Subcutaneous abdominal adipose tissue (tissue), 5 donors: Measurements from ENCODE around the gene GFPT1.

Source experiments
- H3K27ac ChIP-seq: one replicate; pipeline ENCODE4 v1.7.0; 2013; ENCODE audit warnings: low read depth, mild to moderate bottlenecking, inconsistent platforms, low read length, moderate library complexity
- H3K27me3 ChIP-seq, 5 donors: one replicate each; pipeline ENCODE4 v1.7.0; 2013; ENCODE audit warnings: low read length in 5 of 5, inconsistent platforms in 1 of 5; ENCODE audit not compliant: control insufficient read depth in 5 of 5, insufficient read depth in 4 of 5
- H3K36me3 ChIP-seq, 5 donors: one replicate each; pipeline ENCODE4 v1.7.0; 2013; ENCODE audit warnings: low read length in 5 of 5; ENCODE audit not compliant: control insufficient read depth in 5 of 5, insufficient read depth in 5 of 5
- H3K4me1 ChIP-seq, 5 donors: one replicate each; pipeline ENCODE4 v1.7.0; 2013; ENCODE audit warnings: low read length in 5 of 5, mild to moderate bottlenecking in 3 of 5, moderate library complexity in 1 of 5; ENCODE audit not compliant: control insufficient read depth in 5 of 5, insufficient read depth in 5 of 5
- H3K4me3 ChIP-seq, 5 donors: one replicate each; pipeline ENCODE4 v1.7.0; 2013; ENCODE audit warnings: low read length in 5 of 5, low read depth in 1 of 5
- H3K9ac ChIP-seq, 5 donors: one replicate each; pipeline ENCODE4 v1.7.0; 2013; ENCODE audit warnings: low read length in 5 of 5, mild to moderate bottlenecking in 4 of 5, moderate library complexity in 3 of 5
- H3K9me3 ChIP-seq, 5 donors: one replicate each; pipeline ENCODE4 v1.7.0; 2013; ENCODE audit warnings: low read length in 5 of 5; ENCODE audit not compliant: control insufficient read depth in 5 of 5
- donor health status: healthy.
- donor health status: healthy.
- donor health status: healthy.
- donor health status: healthy.
- donor health status: healthy.

The GFPT1 gene

GRCh38 chr2:69299772-69300516 is 87.1 kb downstream of the GFPT1 start:
- peaks cover 0 to 5% (median 0%) of the 10 kb centered on the region in 5 donors for H3K4me1 ChIP-seq
- H3K4me3 ChIP-seq = no peak overlapping the region
- no peak overlapping the region for H3K9ac ChIP-seq
- H3K9me3 ChIP-seq = peaks cover 0 to 5% (median 5%) of the 10 kb centered on the region in 5 donors
- no peaks in the 10 kb centered on the region for H3K27me3 ChIP-seq
- no peaks in the 10 kb centered on the region for H3K36me3 ChIP-seq
- H3K27ac ChIP-seq = no peak overlapping the region

- H3K27ac ChIP-seq = no peak overlapping the region
Measured at GRCh38 chr2:69298862-69299261, 88.2 kb downstream of the GFPT1 start.

GRCh38 chr2:69298261-69298660 is 88.8 kb downstream of the GFPT1 start:
- Histone ChIP-seq H3K9me3 (no peaks in the 10 kb centered on the region), H3K27ac (no peak overlapping the region), H3K36me3 (no peaks in the 10 kb centered on the region), H3K27me3 (no peaks in the 10 kb centered on the region), H3K9ac (no peak overlapping the region), H3K4me1 (peaks cover 0 to 9% (median 0%) of the 10 kb centered on the region in 5 donors), H3K4me3 (no peak overlapping the region)

More at GRCh38 chr2:69298862-69299261, 88.2 kb downstream of the GFPT1 start:
- no peak overlapping the region for H3K9ac ChIP-seq
- H3K36me3 ChIP-seq = no peaks in the 10 kb centered on the region
- peaks cover 0 to 9% (median 0%) of the 10 kb centered on the region in 5 donors for H3K4me1 ChIP-seq
- H3K4me3 ChIP-seq = no peak overlapping the region
- peaks cover 0 to 2% (median 0%) of the 10 kb centered on the region in 5 donors for H3K9me3 ChIP-seq
- H3K27me3 ChIP-seq = no peaks in the 10 kb centered on the region

GRCh38 chr2:69297216-69297615 is 89.8 kb downstream of the GFPT1 start:
- Histone ChIP-seq H3K27me3 (no peaks in the 10 kb centered on the region), H3K27ac (no peak overlapping the region), H3K4me3 (no peak overlapping the region), H3K9me3 (no peaks in the 10 kb centered on the region), H3K9ac (no peak overlapping the region), H3K36me3 (no peaks in the 10 kb centered on the region), H3K4me1 (peaks cover 0 to 9% (median under 1%) of the 10 kb centered on the region in 5 donors)

- no peak overlapping the region for H3K4me3 ChIP-seq
- H3K9me3 ChIP-seq = no peaks in the 10 kb centered on the region
- H3K27ac ChIP-seq = no peak overlapping the region
- no peak overlapping the region for H3K9ac ChIP-seq
- H3K4me1 ChIP-seq = peaks cover 3 to 17% (median 9%) of the 10 kb centered on the region in 5 donors
- H3K36me3 ChIP-seq = no peaks in the 10 kb centered on the region
- H3K27me3 ChIP-seq = no peaks in the 10 kb centered on the region
Measured at GRCh38 chr2:69296421-69296820, 90.6 kb downstream of the GFPT1 start.

- no peak overlapping the region for H3K4me3 ChIP-seq
- H3K4me1 ChIP-seq = peaks cover 5 to 17% (median 14%) of the 10 kb centered on the region in 5 donors
- H3K9me3 ChIP-seq = no peaks in the 10 kb centered on the region
- H3K27ac ChIP-seq = no peak overlapping the region
- H3K36me3 ChIP-seq = no peaks in the 10 kb centered on the region
- H3K9ac ChIP-seq = no peak overlapping the region
- H3K27me3 ChIP-seq = no peaks in the 10 kb centered on the region
Measured at GRCh38 chr2:69292256-69292655, 94.8 kb downstream of the GFPT1 start.

- H3K4me1 ChIP-seq = peaks cover 5 to 17% (median 14%) of the 10 kb centered on the region in 5 donors
- H3K27me3 ChIP-seq = no peaks in the 10 kb centered on the region
- H3K9me3 ChIP-seq = no peaks in the 10 kb centered on the region
- H3K27ac ChIP-seq = no peak overlapping the region
- no peak overlapping the region for H3K9ac ChIP-seq
- H3K36me3 ChIP-seq = no peaks in the 10 kb centered on the region
- H3K4me3 ChIP-seq = no peak overlapping the region
Measured at GRCh38 chr2:69291721-69292120, 95.3 kb downstream of the GFPT1 start.

GRCh38 chr2:69291004-69291650 is 95.9 kb downstream of the GFPT1 start:
- no peak overlapping the region for H3K4me3 ChIP-seq
- H3K9ac ChIP-seq = no peak overlapping the region
- peaks cover 5 to 17% (median 14%) of the 10 kb centered on the region in 5 donors for H3K4me1 ChIP-seq
- no peaks in the 10 kb centered on the region for H3K9me3 ChIP-seq
- H3K27ac ChIP-seq = no peak overlapping the region
- H3K27me3 ChIP-seq = no peaks in the 10 kb centered on the region
- no peaks in the 10 kb centered on the region for H3K36me3 ChIP-seq

GRCh38 chr2:69288429-69288828 is 98.6 kb downstream of the GFPT1 start:
- peaks cover 5 to 17% (median 12%) of the 10 kb centered on the region in 5 donors for H3K4me1 ChIP-seq
- H3K9ac ChIP-seq = no peak overlapping the region
- no peak overlapping the region for H3K4me3 ChIP-seq
- H3K9me3 ChIP-seq = no peaks in the 10 kb centered on the region
- no peaks in the 10 kb centered on the region for H3K36me3 ChIP-seq
- H3K27me3 ChIP-seq = no peaks in the 10 kb centered on the region
- H3K27ac ChIP-seq = no peak overlapping the region

GRCh38 chr2:69287544-69287943 is 99.5 kb downstream of the GFPT1 start:
- no peaks in the 10 kb centered on the region for H3K27me3 ChIP-seq
- no peaks in the 10 kb centered on the region for H3K9me3 ChIP-seq
- H3K27ac ChIP-seq = no peak overlapping the region
- H3K9ac ChIP-seq = no peak overlapping the region
- peaks cover 5 to 17% (median 12%) of the 10 kb centered on the region in 5 donors for H3K4me1 ChIP-seq
- no peaks in the 10 kb centered on the region for H3K36me3 ChIP-seq
- H3K4me3 ChIP-seq = no peak overlapping the region
